K562 (cell line): ENCODE data around the gene PDPK1. TPM values are rescaled to one million over a fixed set of nuclear protein-coding genes. Genes with fewer than 3 reads are reported as not detected.

Experiments used
- ATAC-seq: fragments of 200-7000 bp; cut with Tn5 transposase; 3 replicates; pipeline ENCODE4 v1.9.1; 2020; ENCODE audit warnings: moderate library complexity
- BruUV-seq: library from RNA; stranded (reverse); fragments of 400-500 nt; replicated peaks from 2 replicates; lab custom pipeline; 2021; lab: Mats Ljungman, UMichigan
- CTCF ChIA-PET: fragments of 300-600 bp; formaldehyde crosslinking; extraction: SDS; loops from one replicate; lab custom pipeline; 2021; ENCODE audit warnings: low intra/inter-chr PET ratio; lab: Yijun Ruan, JAX
- POLR2A ChIA-PET: fragments of 300-600, 350-650 bp; sonication (Branson Sonifier 250); formaldehyde crosslinking; extraction: SDS; loops from one replicate; lab custom pipeline; 2021; ENCODE audit warnings: antibody characterized with exemption, inconsistent platforms; lab: Yijun Ruan, JAX
- DNase-seq, 4 experiments: peaks; one replicate each; pipeline versions ENCODE4 v3.0.0 to v3.0.0-alpha.2; 2011 to 2018; ENCODE audit warnings: low spot score in 3 of 4, mixed read lengths in 3 of 4; ENCODE audit errors: extremely low read depth in 1 of 4
- FAIRE-seq: peaks from 2 replicates; lab custom pipeline; 2011; peaks lifted over from hg19 to GRCh38; lab: Jason Lieb, UNC
- H2AFZ ChIP-seq: 2 replicates; pipeline ENCODE4 v1.6.0; 2011; ENCODE audit warnings: low read depth, low read length, control low read depth, inconsistent platforms
- H3K27ac ChIP-seq: fragments of 200-600 bp; 3 replicates; pipeline ENCODE4 v1.8.0; 2011; ENCODE audit warnings: low read depth, mild to moderate bottlenecking, control low read depth, inconsistent platforms, low read length, moderate library complexity, mixed read lengths; ENCODE audit errors: extremely low read depth
- H3K27me3 ChIP-seq, 2 experiments: fragments of 300-600 bp in 1 of 2; 2 replicates in 1 of 2; 3 replicates in 1 of 2; pipeline versions ENCODE4 v1.6.0 to v1.8.0; 2011; ENCODE audit warnings: inconsistent platforms in 2 of 2, low read length in 2 of 2, mild to moderate bottlenecking in 1 of 2, mixed read lengths in 1 of 2, moderate library complexity in 1 of 2; ENCODE audit not compliant: control insufficient read depth in 2 of 2, insufficient read depth in 2 of 2
- H3K36me3 ChIP-seq: fragments of 300-600 bp; 3 replicates; pipeline ENCODE4 v1.8.0; 2011; ENCODE audit warnings: mild to moderate bottlenecking, low read length, inconsistent platforms; ENCODE audit not compliant: control insufficient read depth, insufficient read depth
- H3K4me1 ChIP-seq, 2 experiments: fragments of 200-600 bp in 1 of 2; replicated peaks in 1 of 2; 2 replicates in 1 of 2; 3 replicates in 1 of 2; pipeline versions ENCODE4 v1.5.1 to v1.8.0; 2011; ENCODE audit warnings: inconsistent platforms in 2 of 2, low read length in 2 of 2, mild to moderate bottlenecking in 1 of 2, mixed read lengths in 1 of 2, moderate library complexity in 1 of 2; ENCODE audit not compliant: control insufficient read depth in 2 of 2, insufficient read depth in 2 of 2
- H3K4me2 ChIP-seq: 2 replicates; pipeline ENCODE4 v1.6.1; 2011; ENCODE audit warnings: low read length, control low read depth, inconsistent platforms, mixed read lengths; ENCODE audit not compliant: insufficient read depth
- H3K4me3 ChIP-seq: fragments of 200-600 bp; sonication (generic), shearing (Covaris generic); 2 replicates; pipeline ENCODE4 v1.5.1; 2016; ENCODE audit warnings: control low read depth, inconsistent platforms
- H3K79me2 ChIP-seq: fragments of 200-600 bp; 3 replicates; pipeline ENCODE4 v1.8.0; 2011; ENCODE audit warnings: low read length, inconsistent platforms; ENCODE audit not compliant: control insufficient read depth, insufficient read depth
- H3K9ac ChIP-seq, 2 experiments: 2 replicates each; pipeline versions ENCODE4 v1.6.0 to v1.6.1; 2011; ENCODE audit warnings: low read depth in 2 of 2, low read length in 2 of 2, control low read depth in 1 of 2, inconsistent platforms in 1 of 2, mild to moderate bottlenecking in 1 of 2, mixed read lengths in 1 of 2; ENCODE audit not compliant: insufficient read depth in 1 of 2
- H3K9me1 ChIP-seq: one replicate; pipeline ENCODE4 v1.6.0; 2011; ENCODE audit warnings: inconsistent platforms, mild to moderate bottlenecking, low read length, moderate library complexity; ENCODE audit not compliant: control insufficient read depth, insufficient read depth
- H3K9me3 ChIP-seq: replicated peaks from 2 replicates; pipeline ENCODE4 v1.5.1; 2011; ENCODE audit warnings: low read depth, low read length, inconsistent platforms; ENCODE audit not compliant: control insufficient read depth, insufficient read depth
- H4K20me1 ChIP-seq: replicated peaks from 2 replicates; pipeline ENCODE4 v1.6.1; 2011; ENCODE audit warnings: low read length, inconsistent platforms, mixed read lengths; ENCODE audit not compliant: control insufficient read depth, insufficient read depth
- ADNP ChIP-seq: fragments of 200-800 bp; sonication (Bioruptor generic); IDR thresholded peaks from 2 replicates; pipeline ENCODE4 v1.6.1; 2016; ENCODE audit warnings: missing genetic modification characterization, missing compliant biosample characterization
- DPF2 ChIP-seq: fragments of 450-650 bp; IDR thresholded peaks from 2 replicates; pipeline ENCODE4 v1.6.1; 2016
- KAT7 ChIP-seq: sonication (generic); formaldehyde crosslinking; IDR thresholded peaks from 2 replicates; pipeline ENCODE4 v1.8.0; 2022; ENCODE audit warnings: missing genetic modification reagents, mild to moderate bottlenecking, borderline replicate concordance
- MAZ ChIP-seq, 2 experiments: fragments of 450-650 bp in 1 of 2; sonication (generic) in 1 of 2; formaldehyde crosslinking; IDR thresholded peaks in 1 of 2; conservative IDR thresholded peaks in 1 of 2; 2 replicates each; pipeline versions ENCODE4 v1.4.0 to v1.5.0; 2020; ENCODE audit warnings: mild to moderate bottlenecking in 1 of 2, missing genetic modification reagents in 1 of 2
- NR2F6 ChIP-seq: fragments of 450-650 bp; formaldehyde crosslinking; IDR thresholded peaks from 2 replicates; pipeline ENCODE4 v1.4.0; 2020; ENCODE audit warnings: mild to moderate bottlenecking
- RB1 ChIP-seq: fragments of 450-650 bp; IDR thresholded peaks from 2 replicates; pipeline ENCODE4 v1.6.1; 2017; ENCODE audit warnings: low read depth, mild to moderate bottlenecking
- TCF7L2 ChIP-seq: fragments of 150-350 bp; IDR thresholded peaks from 2 replicates; pipeline ENCODE4 v1.6.1; 2016; ENCODE audit warnings: low read depth, mild to moderate bottlenecking, low read length, moderate library complexity
- TEAD1 ChIP-seq, 2 experiments: fragments of 450-650 bp in 1 of 2; sonication (generic) in 1 of 2; formaldehyde crosslinking; IDR thresholded peaks; 2 replicates each; pipeline versions ENCODE4 v1.4.0 to v1.8.0; 2020 to 2022; ENCODE audit warnings: mild to moderate bottlenecking in 2 of 2, missing genetic modification reagents in 1 of 2
- ZNF217 ChIP-seq: sonication (generic); formaldehyde crosslinking; IDR thresholded peaks from 2 replicates; pipeline ENCODE4 v1.8.0; 2022; ENCODE audit warnings: mild to moderate bottlenecking, missing genetic modification reagents
- ZNF561 ChIP-seq: fragments of 450-650 bp; formaldehyde crosslinking; conservative IDR thresholded peaks from 2 replicates; pipeline ENCODE4 v1.4.0; 2020; ENCODE audit warnings: mild to moderate bottlenecking, moderate library complexity
- ZNF830 ChIP-seq: fragments of 250-450 bp; sonication (Bioruptor Pico); IDR thresholded peaks from 2 replicates; pipeline ENCODE4 v1.5.0; 2021; ENCODE audit warnings: mild to moderate bottlenecking
- ZSCAN32 ChIP-seq: fragments of 450-650 bp; formaldehyde crosslinking; IDR thresholded peaks from 2 replicates; pipeline ENCODE4 v1.4.0; 2020; ENCODE audit warnings: mild to moderate bottlenecking, moderate library complexity
- whole genome bisulfite sequencing: fragments of 100-300 bp; shearing (Covaris generic); methylation state at CpG from one replicate; pipeline ENCODE4 v1.1.6; 2016; ENCODE audit warnings: low coverage, mixed read lengths; ENCODE audit not compliant: insufficient coverage; ENCODE audit errors: missing lambda C conversion rate; 5-methylcytosine and 5-hydroxymethylcytosine counted together
- in situ Hi-C: fragments of 300-500 bp; cut with MboI; formaldehyde crosslinking; loops from 4 replicates; pipeline ENCODE4 v1.15.0; 2018; ENCODE audit warnings: inconsistent platforms, mixed read lengths
- intact Hi-C: fragments of 100-400 bp; cut with micrococcal nuclease; formaldehyde crosslinking; loops from 2 replicates; pipeline ENCODE4 v1.14.2; 2022
- polyA plus RNA-seq, 8 experiments: library from polyadenylated mRNA; depleted of rRNA in 4 of 8; stranded (reverse) in 5 of 8; unstranded in 3 of 8; fragments of >200 nt; fragmentation: Nextera tagmentation in 2 of 8; fragmentation: Illumina TruSeq in 1 of 8; extraction: Ambion mirVana in 2 of 8; extraction: Trizol in 1 of 8; gene quantifications; 2 replicates each; pipeline versions ENCODE4 v1.2.1 to v1.2.3, GENCODE V29; 2011 to 2014; ENCODE audit warnings: inconsistent platforms in 1 of 8, missing spikeins in 1 of 8
- total RNA-seq, 7 experiments: library from RNA; depleted of rRNA in 6 of 7; stranded (reverse); fragments of >200 nt in 6 of 7; fragmentation: Illumina TruSeq in 2 of 7; extraction: Trizol in 2 of 7; gene quantifications; 2 replicates each; pipeline versions ENCODE4 v1.2.1 to v1.2.3, GENCODE V29; 2011 to 2021; ENCODE audit warnings: low replicate concordance in 1 of 7
- TF ChIP-seq, protein P1 (sequence below): fragments of 250-450 bp; sonication (Bioruptor Pico); IDR thresholded peaks from 2 replicates; pipeline ENCODE4 v1.4.0; 2020; ENCODE audit warnings: borderline replicate concordance
- TF ChIP-seq, protein P2 (sequence below): fragments of 250-450 bp; sonication (Bioruptor Pico); IDR thresholded peaks from 2 replicates; pipeline ENCODE4 v1.5.0; 2021; ENCODE audit warnings: mild to moderate bottlenecking, moderate library complexity
- TF ChIP-seq, protein P3 (sequence below): fragments of 250-450 bp; sonication (Bioruptor Pico); IDR thresholded peaks from 2 replicates; pipeline ENCODE4 v1.8.0; 2022; ENCODE audit warnings: inconsistent platforms, mild to moderate bottlenecking, moderate library complexity, borderline replicate concordance

The PDPK1 gene
- total and polyA plus RNA-seq, 9 of the 15 experiments (the other 6 are each of a cell fraction or from before 2014, with no cell fraction given), result 4.0 to 37.2 (median 18.7) TPM

DNA sequence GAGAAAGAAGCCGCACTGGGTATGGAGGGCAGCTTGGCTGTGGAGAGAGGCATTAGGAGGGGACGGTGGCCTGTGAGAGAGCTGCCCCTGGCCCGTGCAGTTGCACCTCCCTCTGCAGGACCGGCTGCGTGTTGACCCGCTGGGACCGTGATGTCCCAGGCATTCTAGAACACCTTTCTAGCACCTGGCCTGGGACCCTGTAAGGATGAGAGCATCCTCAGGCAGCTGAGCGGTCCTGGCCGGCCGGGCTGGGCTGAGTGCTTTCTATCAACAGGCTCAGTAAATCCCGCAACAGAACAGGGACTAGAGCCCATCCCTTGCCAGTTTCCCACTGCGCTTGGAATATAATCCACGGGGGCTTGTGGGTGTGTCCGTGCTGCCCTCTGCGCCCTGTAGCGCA is 48.2 kb upstream of the PDPK1 start:
- peaks cover 33% of the 10 kb centered on the region; the same call in 2 of the 3 replicates for H3K36me3 ChIP-seq
- no peaks in the 10 kb centered on the region for H3K27me3 ChIP-seq
- no peaks in the 10 kb centered on the region for H3K9me1 ChIP-seq
- ChIA-PET CTCF (no interaction called here), POLR2A (interaction anchor here (0.6 to 2.4 kb wide), 3 partner anchors 10 to 26 kb away, joined by 3 to 8 read pairs (median 3); no protein-coding TSS in a partner anchor)
- peaks cover 5% of the 10 kb centered on the region; the same call in 1 of the 2 replicates for H4K20me1 ChIP-seq
- H3K9ac ChIP-seq, result peak overlapping the region in 1 of 2 experiments; percentile 74; a peak in 1 of 4 replicates
- H3K4me1 ChIP-seq, result peaks cover 13 to 51% of the 10 kb centered on the region in 2 experiments
- H3K9me3 ChIP-seq, result no peaks in the 10 kb centered on the region
- intact Hi-C loops (no loop called here), in situ Hi-C loops (no loop called here)
- H3K79me2 ChIP-seq, result peaks cover 49% of the 10 kb centered on the region
- no peak for DNase-seq
- no peak overlapping the region for H2AFZ ChIP-seq
- no peak overlapping the region for H3K4me2 ChIP-seq
- FAIRE-seq, result no peak
- no TSS peak for BruUV-seq
- WGBS, result 92% methylated on average over 16 of the region's 16 CpGs
- H3K27ac ChIP-seq, result no peak overlapping the region
- ATAC-seq, result no peak
- no peak overlapping the region for H3K4me3 ChIP-seq
- TF ChIP-seq, protein P1, sequence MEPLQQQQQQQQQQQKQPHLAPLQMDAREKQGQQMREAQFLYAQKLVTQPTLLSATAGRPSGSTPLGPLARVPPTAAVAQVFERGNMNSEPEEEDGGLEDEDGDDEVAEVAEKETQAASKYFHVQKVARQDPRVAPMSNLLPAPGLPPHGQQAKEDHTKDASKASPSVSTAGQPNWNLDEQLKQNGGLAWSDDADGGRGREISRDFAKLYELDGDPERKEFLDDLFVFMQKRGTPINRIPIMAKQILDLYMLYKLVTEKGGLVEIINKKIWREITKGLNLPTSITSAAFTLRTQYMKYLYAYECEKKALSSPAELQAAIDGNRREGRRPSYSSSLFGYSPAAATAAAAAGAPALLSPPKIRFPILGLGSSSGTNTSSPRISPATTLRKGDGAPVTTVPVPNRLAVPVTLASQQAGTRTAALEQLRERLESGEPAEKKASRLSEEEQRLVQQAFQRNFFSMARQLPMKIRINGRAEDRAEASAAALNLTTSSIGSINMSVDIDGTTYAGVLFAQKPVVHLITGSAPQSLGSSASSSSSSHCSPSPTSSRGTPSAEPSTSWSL (CRISPR knock-in tag), result no peak
- no peak for TF ChIP-seq ZNF217 (CRISPR knock-in tag)
- TF ChIP-seq, protein P2, sequence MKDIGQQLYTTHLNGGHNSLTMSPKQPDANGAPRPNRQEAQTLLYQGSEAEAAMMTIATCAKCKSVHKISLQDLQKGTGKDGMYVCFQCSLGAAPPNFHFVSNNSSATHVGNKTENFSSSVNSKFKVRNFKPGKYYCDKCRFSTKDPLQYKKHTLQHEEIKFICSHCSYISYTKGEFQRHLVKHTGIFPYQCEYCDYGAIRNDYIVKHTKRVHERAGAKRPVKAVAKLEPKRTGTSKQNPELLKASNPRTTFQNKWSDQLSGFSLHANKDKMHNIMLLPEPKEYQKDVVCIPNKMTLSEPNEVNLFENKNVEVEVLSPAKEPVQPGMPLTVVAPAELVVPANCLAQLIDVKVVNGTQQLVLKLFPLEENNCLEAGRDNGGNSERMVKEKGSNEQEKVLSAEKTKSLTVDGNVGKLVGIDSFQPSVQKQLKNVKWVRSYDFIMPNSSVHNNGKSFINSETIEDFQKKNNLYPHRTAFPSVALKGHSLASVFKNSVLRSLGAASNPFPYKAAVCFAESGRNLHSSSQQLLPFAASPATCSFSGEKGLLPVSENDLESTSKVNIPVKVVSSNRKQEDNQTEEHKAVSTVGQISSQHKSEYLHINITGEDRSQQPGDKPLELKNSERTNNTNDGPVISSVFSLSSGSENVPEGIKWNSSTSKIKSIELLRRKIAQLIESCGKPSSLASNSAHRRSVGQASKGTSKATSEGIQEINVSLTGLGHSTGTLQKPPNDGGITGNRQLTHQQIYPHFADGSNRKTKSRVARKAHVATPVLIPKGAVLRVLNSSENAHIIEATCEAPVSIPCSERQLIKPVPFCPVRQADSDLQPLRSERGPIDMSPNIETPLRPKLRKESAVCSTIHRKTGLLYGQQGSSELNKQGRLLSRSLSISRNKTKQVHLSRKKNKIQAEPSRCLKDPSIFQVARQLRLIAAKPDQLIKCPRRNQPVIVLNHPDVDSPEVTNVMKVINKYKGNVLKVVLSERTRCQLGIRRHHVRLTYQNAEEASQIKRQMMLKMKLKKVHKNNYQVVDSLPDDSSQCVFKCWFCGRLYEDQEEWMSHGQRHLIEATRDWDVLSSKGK, result no peak
- TF ChIP-seq RB1, result no peak
- TF ChIP-seq ZSCAN32, result no peak
- TF ChIP-seq TCF7L2, result no peak
- TF ChIP-seq ZNF830 (CRISPR knock-in tag), result no peak
- no peak for TF ChIP-seq NR2F6 (CRISPR knock-in tag)
- no peak for TF ChIP-seq MAZ (CRISPR knock-in tag; conservative IDR thresholded peaks at IDR 0.05 in 1 of 2, IDR thresholded peaks at IDR 0.05 in 1 of 2)
- no peak for TF ChIP-seq DPF2
- no peak for TF ChIP-seq KAT7 (CRISPR knock-in tag)
- no peak for TF ChIP-seq ADNP
- TF ChIP-seq, protein P3, sequence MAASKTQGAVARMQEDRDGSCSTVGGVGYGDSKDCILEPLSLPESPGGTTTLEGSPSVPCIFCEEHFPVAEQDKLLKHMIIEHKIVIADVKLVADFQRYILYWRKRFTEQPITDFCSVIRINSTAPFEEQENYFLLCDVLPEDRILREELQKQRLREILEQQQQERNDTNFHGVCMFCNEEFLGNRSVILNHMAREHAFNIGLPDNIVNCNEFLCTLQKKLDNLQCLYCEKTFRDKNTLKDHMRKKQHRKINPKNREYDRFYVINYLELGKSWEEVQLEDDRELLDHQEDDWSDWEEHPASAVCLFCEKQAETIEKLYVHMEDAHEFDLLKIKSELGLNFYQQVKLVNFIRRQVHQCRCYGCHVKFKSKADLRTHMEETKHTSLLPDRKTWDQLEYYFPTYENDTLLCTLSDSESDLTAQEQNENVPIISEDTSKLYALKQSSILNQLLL (CRISPR knock-in tag), result no peak
- TF ChIP-seq ZNF561 (CRISPR knock-in tag), result no peak
- TF ChIP-seq TEAD1 (CRISPR knock-in tag; IDR thresholded peaks at IDR 0.05), result no peak
